Eye (tissue), 1 donor: ENCODE measurements around the gene ELOB.

ENCODE experiments used
- DNase-seq: peaks from one replicate; pipeline ENCODE4 v3.0.0-alpha.2; 2015

Gene ELOB

GRCh38 chr16:2782583-2783351, 5.7 kb upstream of the ELOB start:
- no peak for DNase-seq

- no peak for DNase-seq
These were observed 3.2 kb upstream of the ELOB start for GRCh38 chr16:2779978-2780898.

GRCh38 chr16:2779151-2779920, 2.3 kb upstream of the ELOB start:
- no peak for DNase-seq

GRCh38 chr16:2778630-2778958, 1.5 kb upstream of the ELOB start:
- DNase-seq, result no peak

- DNase-seq, result no peak
These were observed 986 bp upstream of the ELOB start for GRCh38 chr16:2777903-2778629.

GRCh38 chr16:2776500-2777139, 460 bp downstream of the ELOB start:
- DNase-seq, result peak; percentile 63

GRCh38 chr16:2775765-2776499, 1.1 kb downstream of the ELOB start:
- no peak for DNase-seq

GRCh38 chr16:2775131-2775716, 1.9 kb downstream of the ELOB start:
- DNase-seq, result no peak

GRCh38 chr16:2774161-2774891, 2.8 kb downstream of the ELOB start:
- no peak for DNase-seq

- DNase-seq, result no peak
These were observed 3.7 kb downstream of the ELOB start for GRCh38 chr16:2773188-2773968.

- DNase-seq, result no peak
These were observed 5.3 kb downstream of the ELOB start for GRCh38 chr16:2771496-2772402.

GRCh38 chr16:2770057-2770951, 6.8 kb downstream of the ELOB start:
- DNase-seq, result no peak

- no peak for DNase-seq
These were observed 7.4 kb downstream of the ELOB start for GRCh38 chr16:2769675-2770056.

GRCh38 chr16:2769100-2769529, 8.0 kb downstream of the ELOB start:
- no peak for DNase-seq

- no peak for DNase-seq
These were observed 8.5 kb downstream of the ELOB start for GRCh38 chr16:2768403-2769089.

- no peak for DNase-seq
These were observed 9.2 kb downstream of the ELOB start for GRCh38 chr16:2767891-2768290.
